Stimulated activated CD8-positive, alpha-beta memory T cell treated with anti-CD3 and anti-CD28 coated beads, Interleukin-4, amount 100 ng/mL, for 48 hours (primary cell): ENCODE data around the gene RBM47.

ENCODE experiments used
- DNase-seq: peaks from one replicate; pipeline ENCODE4 v3.0.0-alpha.2; 2020

Gene RBM47

DNA sequence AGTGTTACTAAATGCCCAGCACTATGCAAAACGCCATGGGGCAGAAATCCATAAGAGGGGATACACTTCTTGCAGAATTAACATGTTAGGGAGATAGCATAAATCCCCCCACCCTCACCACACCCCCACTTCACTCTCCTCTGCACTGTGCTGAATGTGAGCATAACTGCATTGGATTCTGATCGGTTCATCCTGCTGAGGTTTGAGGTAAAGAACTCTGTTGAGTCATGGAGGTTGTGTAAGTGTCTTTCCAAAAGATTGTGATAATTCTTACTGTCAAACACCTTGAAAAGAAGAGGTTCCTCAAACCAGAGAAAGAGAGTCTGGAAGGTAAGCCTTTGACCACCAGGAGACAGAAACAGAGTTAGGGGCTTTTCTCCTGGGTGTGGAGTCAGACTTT lies 43.6 kb downstream of the RBM47 start:
- no peak for DNase-seq

DNA sequence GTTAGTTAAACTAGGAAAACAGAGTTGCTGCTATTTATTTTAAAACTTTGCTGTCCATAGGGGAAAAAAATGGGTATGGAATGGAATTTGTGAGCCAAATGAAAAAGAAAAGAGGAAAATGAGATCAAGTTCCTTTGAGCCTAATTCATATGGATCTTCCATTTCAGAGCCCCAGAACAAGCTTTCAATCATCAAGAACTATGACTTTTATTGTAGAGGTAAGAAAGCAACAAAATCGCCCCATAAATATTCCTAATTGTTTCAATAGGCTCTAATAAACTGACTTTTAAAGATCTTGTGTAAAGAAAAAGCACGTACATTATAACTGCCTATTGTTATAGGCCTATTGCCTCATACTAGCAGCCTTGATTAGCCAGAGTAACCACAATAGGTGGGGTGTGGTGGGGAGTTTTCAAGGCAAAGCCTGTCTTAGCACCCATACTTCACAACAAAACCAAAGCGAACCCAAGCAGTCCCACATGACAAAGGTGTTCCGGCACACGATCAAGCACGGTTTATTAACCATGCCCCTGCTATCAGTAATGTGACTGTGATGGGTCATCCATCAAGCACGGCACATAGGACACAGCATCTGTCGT lies 44.4 kb downstream of the RBM47 start:
- no peak for DNase-seq

DNA sequence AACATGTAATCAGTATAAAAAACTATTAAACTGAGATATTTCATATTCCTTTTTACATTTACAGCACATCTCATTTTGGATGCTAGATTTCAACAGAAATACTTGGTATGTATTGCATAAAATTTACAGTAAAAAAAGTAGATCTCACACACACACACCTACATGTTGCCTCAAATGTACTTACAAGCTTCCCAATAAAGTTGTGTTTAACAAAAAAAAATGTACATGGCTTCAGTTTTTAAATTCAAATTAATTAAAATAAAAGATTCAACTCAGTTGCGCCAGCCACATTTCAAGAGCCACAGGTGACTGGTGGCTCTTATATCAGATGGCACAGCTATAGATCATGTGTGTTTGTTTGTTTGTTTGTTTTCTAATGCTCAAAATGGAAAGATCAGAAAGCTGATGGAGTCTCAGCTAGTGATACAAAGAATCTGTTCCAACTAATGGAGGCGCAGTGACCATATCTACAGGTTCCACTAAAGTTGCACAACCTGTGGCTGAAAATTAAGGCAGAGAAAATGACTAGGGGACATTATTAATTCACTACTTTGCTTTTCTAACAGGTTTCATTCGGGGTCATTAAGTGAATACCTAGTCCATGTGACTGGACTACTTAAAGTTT lies 45.0 kb downstream of the RBM47 start:
- DNase-seq, result no peak

DNA sequence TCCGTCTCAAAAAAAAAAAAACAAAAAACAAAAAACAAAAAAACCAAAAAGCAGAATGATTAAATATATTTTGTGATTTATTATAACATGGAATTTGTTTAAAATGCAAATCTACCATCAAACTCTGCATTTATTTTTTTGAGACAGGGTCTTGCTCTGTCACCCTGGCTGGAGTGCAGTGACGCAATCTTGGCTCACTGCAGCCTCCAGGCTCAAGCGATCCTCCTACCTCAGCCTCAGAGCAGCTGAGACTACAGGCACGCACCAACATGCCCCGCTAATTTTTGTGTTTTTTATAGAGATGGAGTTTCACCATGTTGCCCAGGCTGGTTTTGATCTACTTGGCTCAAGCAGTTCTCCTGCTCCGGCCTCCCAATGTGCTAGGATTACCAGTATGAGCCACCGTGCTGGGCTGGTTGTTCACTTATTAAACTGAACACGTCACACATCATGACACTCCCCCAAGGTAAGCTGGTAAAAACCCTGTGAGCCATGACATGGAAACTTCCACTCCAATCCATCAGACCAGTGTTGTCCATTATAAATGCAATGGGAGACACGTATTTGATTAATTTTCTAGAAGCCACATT lies 45.7 kb downstream of the RBM47 start:
- no peak for DNase-seq

DNA sequence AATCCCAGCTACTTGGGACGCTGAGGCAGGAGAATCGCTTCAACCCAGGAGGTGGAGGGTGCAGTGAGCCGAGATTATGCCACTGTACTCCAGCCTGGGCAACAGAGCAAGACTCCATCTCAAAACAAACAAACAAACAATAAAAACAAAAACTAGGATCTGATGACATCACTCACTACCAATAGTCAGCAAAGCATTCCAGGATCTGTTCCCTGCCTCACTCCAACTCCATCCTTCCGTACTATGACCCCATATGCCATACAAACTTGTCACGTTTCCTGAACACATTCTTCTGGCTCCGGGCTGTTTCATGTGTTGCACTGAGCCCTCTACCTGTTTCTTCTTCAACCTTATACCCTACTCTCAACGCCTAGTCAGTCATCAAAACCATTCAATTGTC lies 47.3 kb downstream of the RBM47 start:
- no peak for DNase-seq

DNA sequence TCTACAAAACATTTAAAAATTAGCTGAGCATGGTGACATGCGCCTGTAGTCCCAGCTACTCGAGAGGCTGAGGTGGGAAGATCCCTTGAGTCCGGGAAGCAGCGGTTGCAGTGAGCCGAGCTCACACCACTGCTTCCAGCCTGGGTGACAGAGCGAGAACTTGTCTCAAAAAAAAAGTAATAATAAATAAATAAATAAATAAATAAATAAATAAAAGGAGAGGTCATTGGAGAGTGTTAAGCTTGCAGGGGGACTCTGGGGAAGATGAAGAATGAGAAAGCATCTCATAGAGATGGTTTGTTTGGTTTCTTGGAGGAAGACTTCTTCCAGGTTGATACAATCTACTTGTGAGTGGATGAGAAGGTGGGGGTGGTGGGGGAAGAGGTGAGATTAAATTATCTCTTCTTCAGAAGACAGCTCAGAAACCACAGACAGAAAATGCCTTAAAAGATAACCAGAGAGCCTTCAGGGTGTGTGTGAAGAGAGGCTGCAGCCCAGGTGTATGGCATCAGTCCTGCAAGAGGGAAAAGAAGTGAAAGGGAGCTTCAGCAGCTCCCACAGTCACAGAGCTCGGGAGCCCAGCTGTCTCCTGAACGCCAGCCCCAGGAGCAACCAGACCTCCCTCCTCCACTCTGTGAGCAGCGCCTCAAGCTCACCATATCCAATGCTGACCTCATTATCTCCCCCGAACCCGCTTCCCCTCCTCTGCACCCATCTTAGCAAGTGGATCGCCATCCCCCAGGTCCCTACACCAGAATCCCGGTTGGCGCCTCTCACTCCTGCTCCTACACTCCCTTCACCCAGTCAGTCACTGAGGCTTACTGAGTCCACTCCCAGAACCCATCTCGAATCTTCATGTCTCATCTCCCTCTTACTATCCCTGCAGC lies 48.2 kb downstream of the RBM47 start:
- DNase-seq, result peak; percentile 31

DNA sequence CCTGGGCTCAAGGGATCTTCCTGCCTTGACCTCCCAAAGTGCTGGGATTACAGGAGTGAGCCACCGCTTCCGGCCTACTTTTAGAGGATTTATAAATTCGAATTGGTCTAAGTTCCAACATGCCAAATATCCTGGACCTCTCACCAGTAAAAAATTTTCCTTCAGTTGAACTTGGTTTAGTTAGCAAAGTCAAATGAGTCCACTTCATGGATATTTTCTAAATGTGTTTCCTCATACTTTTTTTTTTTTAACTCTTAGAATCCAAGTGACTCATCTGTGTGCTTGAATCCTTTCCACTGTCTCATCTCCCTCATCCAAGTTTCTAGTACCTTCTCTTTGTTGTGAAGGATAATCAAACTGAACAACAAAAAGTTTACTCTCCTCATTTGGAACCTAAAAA lies 49.7 kb downstream of the RBM47 start:
- DNase-seq, result no peak

DNA sequence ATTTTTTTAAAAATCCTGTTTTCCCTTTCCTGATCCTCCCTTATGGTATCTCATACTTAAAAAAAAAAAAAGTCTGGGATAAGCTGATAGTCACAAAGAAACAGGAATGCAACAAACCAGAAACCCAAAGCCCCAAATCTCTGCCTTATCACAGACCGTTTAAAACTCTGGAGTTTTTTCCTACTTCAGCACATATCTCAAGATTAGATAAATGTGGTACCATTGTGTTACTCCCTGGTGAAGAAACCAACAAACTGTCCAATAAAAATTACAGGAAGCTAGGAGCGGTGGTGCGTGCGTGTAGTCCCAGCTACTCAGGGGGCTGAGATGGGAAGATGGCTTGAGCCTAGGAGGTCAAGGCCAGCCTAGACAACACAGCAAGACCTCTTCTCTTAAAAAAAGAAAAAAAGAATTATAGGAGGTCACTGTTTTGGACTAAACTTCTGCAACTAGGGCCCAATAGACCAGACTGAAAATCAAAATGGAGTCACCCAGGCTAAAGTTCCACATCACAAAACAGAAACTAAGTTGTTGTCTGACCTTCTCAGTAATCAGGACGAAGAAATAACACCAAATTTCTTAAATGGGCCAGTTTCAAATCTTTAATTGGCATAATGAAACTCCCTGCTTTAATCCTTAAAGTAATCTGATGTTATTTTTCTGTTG lies 51.9 kb downstream of the RBM47 start:
- no peak for DNase-seq

DNA sequence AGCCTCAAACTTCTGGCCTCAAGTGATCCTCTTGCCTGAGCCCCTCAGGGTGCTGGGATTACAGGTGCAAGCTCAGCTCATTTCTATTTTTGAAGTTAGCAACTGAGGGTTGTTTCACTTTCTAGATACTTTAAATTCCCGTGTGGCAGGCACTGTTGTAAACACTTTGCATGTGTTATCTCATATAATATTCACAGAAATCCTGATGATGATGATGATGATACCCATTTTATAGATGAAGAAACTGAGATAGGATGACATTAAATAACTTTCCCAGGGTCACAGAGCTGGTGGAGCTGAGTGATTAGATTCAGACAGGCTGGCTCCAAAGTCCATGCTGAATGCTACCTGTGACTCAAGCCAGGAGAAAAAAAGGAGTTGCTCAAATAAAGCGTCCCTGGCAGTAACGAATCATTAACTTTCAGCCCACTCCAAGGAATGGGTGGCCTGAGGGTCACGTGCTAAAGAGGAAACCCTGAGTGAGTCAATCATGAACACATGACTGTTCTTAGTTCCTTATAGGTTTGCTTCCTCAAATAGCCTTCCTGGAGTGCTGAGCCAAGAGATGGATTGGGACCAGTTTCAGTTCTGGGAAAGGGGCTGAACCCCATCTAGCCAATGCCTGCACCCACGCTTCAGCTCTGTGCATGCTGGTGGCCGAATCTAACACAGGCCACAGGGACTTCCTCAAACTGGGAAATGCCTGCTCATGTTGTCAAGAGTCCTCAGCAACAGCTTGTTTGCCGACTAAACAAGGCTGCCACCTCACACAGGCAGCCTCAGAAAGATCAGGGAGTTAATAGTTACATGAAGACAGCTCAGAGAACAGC lies 52.8 kb downstream of the RBM47 start:
- no peak for DNase-seq

DNA sequence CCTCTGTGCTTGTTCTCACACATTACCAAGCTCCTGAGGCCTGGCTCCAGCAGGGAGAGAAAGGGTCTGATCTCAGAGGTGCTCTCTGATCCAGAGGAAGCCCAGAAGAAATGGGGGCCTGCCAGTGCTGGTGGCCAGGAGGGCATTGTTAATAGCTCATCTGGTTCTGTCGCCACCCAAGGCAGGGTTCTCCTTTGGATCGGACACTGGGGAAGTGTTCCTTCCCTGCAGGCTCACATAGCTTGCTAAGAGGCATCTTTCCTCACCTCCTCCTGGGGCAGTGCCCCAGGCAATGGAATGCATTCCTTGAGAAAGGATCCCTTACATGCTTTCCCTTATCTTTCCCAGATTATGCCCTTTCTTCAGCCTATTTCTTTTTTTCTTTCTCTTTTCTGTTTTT lies 53.8 kb downstream of the RBM47 start:
- no peak for DNase-seq

DNA sequence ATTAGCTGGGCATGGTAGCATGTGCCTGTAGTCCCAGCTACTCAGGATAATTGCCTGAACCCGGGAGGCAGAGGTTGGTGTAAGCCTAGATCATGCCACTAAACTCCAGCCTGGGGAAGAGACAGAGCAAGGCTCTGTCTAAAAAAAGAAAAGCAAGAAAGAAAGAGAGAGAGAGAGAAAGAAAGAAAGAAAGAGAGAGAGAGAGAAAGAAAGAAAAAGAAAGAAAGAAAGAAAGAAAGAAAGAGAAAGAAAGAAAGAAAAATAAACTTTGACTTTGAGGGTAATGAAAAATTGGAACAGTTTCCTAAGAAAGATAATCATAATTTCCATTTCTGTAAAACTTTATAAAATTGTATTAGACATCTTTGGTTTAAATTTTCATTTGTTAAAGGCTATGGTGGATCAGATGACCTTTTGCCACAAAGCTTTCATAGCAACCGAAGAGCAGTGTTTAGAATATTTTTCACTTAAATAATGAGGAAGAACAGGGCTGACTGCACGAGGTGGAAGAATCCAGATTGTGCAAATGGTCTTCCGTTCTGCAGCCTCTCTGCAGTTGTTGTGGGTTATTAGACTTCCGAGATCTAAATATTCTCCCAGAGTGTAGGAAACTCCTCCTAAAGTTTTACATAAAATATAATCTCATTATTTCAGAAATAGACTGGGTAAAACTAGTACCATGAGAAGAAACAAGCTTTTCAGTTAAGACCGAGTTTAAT lies 55.9 kb downstream of the RBM47 start:
- DNase-seq, result no peak

DNA sequence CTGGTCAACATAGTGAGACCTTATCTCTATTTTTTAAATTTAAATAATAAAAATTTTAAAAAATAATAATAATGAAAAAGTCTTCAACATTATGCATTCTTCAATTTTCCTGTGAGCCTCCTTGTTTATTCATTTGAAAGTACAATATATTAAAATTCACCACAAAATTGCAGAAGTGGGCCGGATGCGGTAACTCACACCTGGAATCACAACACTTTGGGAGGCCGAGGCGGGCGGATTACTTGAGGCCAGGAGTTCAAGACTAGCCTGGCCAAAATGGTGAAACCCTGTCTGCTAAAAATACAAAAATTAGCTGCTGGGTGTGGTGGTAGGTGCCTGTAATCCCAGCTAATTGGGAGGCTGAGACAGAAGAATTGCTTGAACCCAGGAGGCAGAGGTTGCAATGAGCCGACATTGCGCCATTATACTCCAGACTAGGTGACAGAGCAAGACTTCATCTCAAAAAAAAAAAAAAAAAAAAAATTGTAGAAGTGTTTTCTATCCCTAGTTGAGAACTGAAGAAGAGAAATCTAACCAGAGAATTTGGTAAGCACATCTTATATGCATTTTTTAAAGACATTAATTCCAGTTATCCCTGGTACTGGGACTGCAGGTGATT lies 56.9 kb downstream of the RBM47 start:
- DNase-seq, result no peak

DNA sequence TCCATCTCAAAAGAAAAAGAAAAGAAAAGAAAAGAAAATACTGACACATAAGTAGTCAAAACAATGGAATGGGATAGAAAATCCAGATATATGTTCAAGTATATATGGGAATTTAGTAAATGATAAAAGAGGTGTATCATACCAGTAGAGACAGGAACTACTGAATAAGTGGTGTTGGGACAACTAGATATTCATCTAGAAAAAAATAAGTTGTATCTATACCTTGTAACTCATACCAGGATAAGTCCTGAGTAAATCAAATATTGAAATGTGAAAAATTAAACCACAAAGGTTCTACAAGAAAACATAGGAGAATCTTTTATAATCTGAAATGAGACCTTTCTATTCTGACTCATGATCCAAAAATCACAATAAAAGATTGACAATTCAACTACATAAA lies 58.5 kb downstream of the RBM47 start:
- DNase-seq, result no peak

DNA sequence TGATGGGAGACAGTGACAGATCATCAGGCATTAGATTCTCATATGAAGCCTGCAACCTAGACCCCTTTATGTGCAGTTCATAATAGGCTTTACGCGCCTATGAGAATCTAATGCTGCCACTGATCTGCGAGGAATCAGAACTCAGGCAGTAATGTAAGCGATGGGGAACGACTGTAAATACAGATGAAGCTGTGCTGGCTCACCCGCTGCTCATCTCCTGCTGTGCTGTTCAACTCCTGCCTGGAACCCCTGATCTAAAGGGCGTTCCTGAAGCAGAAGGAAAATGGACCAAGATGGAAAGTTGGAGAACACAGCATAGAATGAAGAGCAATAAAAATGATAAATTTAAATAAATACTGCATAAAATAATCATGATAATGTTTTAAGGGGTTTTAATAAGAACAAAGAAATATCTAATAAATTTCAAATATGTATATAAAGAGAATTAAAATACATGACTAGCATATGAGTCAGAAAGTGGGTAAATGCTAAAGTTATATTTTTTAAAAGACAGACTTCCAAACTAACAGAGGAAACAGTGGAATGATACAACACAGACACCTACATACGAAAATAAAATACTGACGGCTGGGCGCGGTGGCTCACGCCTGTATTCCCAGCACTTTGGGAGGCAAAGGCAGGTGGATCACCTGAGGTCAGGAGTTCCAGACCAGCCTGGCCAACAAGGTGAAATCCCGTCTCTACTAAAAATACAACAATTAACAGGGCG lies 59.2 kb downstream of the RBM47 start:
- DNase-seq, result no peak

DNA sequence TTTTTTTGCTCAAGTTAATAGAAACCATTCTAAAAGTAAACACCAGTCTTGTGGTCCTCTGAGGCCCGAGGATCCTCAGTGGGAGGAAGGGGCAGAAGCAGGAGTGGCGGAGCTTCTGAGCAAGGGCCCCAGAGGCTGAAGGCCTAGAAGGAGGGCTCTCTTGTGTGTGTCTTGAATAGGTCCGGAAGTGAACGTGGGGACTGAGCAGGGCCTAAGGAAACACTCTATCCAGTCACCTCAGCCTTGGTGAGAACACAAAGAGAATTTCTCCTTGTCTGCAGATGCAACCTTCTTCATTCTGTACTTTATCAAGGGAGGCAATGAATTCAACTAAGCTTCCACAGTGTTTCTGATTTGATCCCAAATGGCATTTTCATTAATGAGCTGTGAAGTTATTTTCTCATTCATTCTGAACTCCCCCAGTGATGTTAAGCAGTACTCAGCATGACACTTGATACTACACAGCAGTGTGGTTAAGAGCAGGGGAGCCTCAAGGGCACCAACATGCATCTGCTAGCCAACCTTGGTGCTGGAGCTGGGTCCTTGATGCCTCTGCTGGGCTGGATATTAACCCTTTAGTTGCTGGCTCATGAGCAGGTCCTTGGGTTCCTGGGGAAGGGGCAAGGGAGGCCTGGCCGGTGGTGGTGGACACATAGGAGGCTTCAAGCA lies 64.7 kb downstream of the RBM47 start:
- no peak for DNase-seq

DNA sequence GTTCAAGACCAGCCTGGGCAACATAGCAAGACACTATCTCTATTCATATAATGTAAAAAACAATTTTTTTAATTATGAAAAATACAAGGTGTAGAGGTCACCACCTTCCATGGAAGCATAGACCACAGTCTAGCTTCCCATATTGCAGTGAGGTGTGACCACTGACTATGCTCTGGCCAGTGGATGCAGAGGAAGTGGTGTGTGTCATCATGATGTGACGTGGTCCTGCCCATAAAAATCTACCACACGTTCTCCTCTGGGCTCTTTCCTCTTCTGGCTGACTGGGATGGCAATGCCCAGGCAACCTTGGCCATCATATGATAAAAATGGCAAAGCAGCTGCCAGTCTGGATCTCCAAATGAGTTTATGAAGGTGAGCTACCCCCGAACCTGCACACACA lies 65.7 kb downstream of the RBM47 start:
- DNase-seq, result no peak

DNA sequence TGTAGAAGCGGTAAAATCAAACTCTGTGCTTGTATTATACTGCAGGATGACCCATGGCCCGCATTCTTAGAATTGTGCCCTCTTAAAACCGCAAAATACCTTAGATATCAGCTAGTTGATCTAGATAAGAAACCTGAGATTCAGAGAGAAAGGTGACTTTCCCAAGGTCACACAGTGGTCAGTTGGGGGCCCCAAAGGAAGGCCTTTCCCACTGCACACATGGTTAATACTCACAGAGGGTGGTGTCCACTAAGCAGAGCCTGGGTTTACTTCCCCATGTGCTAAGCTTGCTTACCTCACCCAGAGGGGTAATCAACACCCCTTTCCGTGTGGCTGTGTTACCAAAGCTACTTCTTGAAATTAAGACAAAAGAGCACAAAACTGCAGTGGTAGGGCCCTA lies 66.3 kb downstream of the RBM47 start:
- DNase-seq, result no peak

DNA sequence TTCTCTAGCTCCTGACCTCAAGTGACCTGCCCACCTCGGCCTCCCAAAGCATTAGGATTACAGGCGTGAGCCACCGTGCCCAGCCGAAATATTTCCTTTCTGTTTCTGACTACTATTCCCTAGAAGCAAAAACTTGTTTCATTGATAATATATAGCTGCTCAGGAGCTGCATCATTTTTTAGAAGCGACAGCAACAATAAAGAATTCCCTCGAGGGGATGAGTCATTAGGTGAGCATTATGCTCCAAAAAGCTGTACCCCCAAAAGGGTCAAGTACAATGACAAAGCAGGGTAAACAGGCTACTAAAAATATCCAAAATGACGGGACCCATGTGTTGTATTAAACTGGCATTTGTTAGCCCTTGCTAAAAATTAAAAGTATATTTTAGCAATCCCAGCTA lies 67.0 kb downstream of the RBM47 start:
- no peak for DNase-seq

DNA sequence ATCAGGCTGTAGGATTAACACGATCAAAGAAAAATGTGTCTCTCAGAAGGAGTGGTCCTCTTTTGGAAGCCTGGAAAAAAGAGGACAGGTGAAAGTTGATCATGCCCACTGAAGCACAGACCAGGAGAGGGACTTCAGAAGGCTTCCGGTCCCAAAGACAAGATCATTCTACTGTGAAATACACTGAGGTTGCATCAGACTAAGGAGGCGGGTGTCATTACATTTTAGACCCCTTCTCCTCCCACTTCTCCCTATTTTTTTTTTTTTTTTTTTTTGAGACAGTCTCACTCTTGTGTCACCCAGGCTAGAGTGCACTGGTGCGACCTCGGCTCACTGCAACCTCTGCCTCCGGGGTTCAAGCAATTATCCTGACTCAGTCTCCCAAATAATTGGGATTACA lies 67.5 kb downstream of the RBM47 start:
- no peak for DNase-seq
